MM.1S (cell line): ENCODE data around the gene TROAP.

Experiments
- CTCF ChIP-seq: fragments of 300-600 bp; sonication (generic); IDR thresholded peaks from 2 replicates; pipeline ENCODE4 v1.5.1; 2016; ENCODE audit warnings: antibody characterized with exemption, low read length, mixed read lengths
- EZH2 ChIP-seq: fragments of 300-600 bp; sonication (generic); optimal IDR thresholded peaks from 2 replicates; pipeline ENCODE3; 2017; ENCODE audit warnings: low read depth, mild to moderate bottlenecking, antibody characterized with exemption, low read length, mixed read lengths
- EZH2phosphoT487 ChIP-seq: fragments of 300-600 bp; sonication (generic); IDR thresholded peaks from 2 replicates; pipeline ENCODE4 v1.6.1; 2018; ENCODE audit warnings: antibody characterized with exemption, low read length

- TF ChIP-seq CTCF (no peak), EZH2phosphoT487 (no peak), EZH2 (no peak)
Observed at GRCh38 chr12:49332891-49333371, 9.9 kb downstream of the TROAP start.
